ENCODE results near the gene FTO. TPM values are rescaled to one million over a fixed set of nuclear protein-coding genes. Genes with fewer than 3 reads are reported as not detected.

The FTO gene
- total RNA-seq, 1 donor from 2014 or later: 70.5 TPM

- Histone ChIP-seq H3K4me1 (peaks cover 10% of the 10 kb centered on the region), H3K4me3 (no peak overlapping the region), H3K27me3 (no peaks in the 10 kb centered on the region), H3K9me3 (no peaks in the 10 kb centered on the region), H3K27ac (no peak overlapping the region), H3K36me3 (peaks cover 0 to 11% of the 10 kb centered on the region in 2 donors)
- intact Hi-C loops (cut with DNase I): no loop called here
- TF ChIP-seq POLR2AphosphoS5 (IDR thresholded peaks at IDR 0.05; ENCODE audit: insufficient read depth in 1 of 2, low read depth in 1 of 2) (no peak), POLR2A (IDR thresholded peaks at IDR 0.05) (no peak)
- TF ChIP-seq, protein P1, sequence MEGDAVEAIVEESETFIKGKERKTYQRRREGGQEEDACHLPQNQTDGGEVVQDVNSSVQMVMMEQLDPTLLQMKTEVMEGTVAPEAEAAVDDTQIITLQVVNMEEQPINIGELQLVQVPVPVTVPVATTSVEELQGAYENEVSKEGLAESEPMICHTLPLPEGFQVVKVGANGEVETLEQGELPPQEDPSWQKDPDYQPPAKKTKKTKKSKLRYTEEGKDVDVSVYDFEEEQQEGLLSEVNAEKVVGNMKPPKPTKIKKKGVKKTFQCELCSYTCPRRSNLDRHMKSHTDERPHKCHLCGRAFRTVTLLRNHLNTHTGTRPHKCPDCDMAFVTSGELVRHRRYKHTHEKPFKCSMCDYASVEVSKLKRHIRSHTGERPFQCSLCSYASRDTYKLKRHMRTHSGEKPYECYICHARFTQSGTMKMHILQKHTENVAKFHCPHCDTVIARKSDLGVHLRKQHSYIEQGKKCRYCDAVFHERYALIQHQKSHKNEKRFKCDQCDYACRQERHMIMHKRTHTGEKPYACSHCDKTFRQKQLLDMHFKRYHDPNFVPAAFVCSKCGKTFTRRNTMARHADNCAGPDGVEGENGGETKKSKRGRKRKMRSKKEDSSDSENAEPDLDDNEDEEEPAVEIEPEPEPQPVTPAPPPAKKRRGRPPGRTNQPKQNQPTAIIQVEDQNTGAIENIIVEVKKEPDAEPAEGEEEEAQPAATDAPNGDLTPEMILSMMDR (IDR thresholded peaks at IDR 0.05): no peak
- DNase-seq (ENCODE audit: extremely low spot score in 2 of 2): no peak
Observed at GRCh38 chr16:53821957-53822625, 118.1 kb downstream of the FTO start.

GRCh38 chr16:53822936-53823529 lies 119.1 kb downstream of the FTO start:
- intact Hi-C loops (cut with DNase I): no loop called here
- no peaks in the 10 kb centered on the region for H3K9me3 ChIP-seq
- peaks cover under 1% of the 10 kb centered on the region for H3K4me1 ChIP-seq
- H3K4me3 ChIP-seq: no peak overlapping the region
- no peaks in the 10 kb centered on the region for H3K27me3 ChIP-seq
- no peak overlapping the region for H3K27ac ChIP-seq
- peaks cover 0 to 11% of the 10 kb centered on the region in 2 donors for H3K36me3 ChIP-seq
- DNase-seq (ENCODE audit: extremely low spot score in 2 of 2): no peak
- TF ChIP-seq, protein P1 (IDR thresholded peaks at IDR 0.05): no peak
- TF ChIP-seq POLR2A (IDR thresholded peaks at IDR 0.05): no peak
- no peak for TF ChIP-seq POLR2AphosphoS5 (IDR thresholded peaks at IDR 0.05; ENCODE audit: insufficient read depth in 1 of 2, low read depth in 1 of 2)

DNA sequence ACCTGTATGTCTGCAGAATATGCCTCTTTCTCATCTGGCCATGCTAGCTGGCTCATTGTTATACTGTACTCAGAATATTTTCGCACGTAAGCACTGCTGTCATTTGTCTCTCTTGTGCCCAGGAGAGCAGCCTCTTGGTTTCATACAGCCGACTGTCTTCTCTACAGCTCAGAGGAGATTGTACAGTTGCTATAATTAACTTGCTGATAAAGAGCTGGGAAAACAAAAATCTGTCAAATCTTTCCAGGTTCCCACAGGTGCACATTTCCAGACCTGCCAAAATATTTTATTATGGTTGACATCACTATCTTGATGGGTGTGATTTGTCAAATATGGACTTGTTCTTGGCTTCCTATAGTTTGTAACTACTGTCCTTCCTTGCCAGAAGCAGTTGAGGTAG lies 122.7 kb downstream of the FTO start:
- DNase-seq (ENCODE audit: extremely low spot score in 2 of 2): no peak
- H3K36me3 ChIP-seq: peaks cover 0 to 11% of the 10 kb centered on the region in 2 donors
- no peaks in the 10 kb centered on the region for H3K27me3 ChIP-seq
- H3K27ac ChIP-seq: no peak overlapping the region
- H3K9me3 ChIP-seq: no peaks in the 10 kb centered on the region
- intact Hi-C loops (cut with DNase I): no loop called here
- H3K4me3 ChIP-seq: no peak overlapping the region
- no peaks in the 10 kb centered on the region for H3K4me1 ChIP-seq
- TF ChIP-seq POLR2AphosphoS5 (IDR thresholded peaks at IDR 0.05; ENCODE audit: insufficient read depth in 1 of 2, low read depth in 1 of 2) (no peak), POLR2A (IDR thresholded peaks at IDR 0.05) (no peak)
- TF ChIP-seq, protein P1 (IDR thresholded peaks at IDR 0.05): no peak

GRCh38 chr16:53827741-53828140 lies 123.8 kb downstream of the FTO start:
- Histone ChIP-seq H3K4me3 (no peak overlapping the region), H3K27me3 (no peaks in the 10 kb centered on the region), H3K27ac (no peak overlapping the region), H3K36me3 (peaks cover 0 to 11% of the 10 kb centered on the region in 2 donors), H3K4me1 (no peaks in the 10 kb centered on the region), H3K9me3 (no peaks in the 10 kb centered on the region)
- intact Hi-C loops (cut with DNase I): no loop called here
- no peak for TF ChIP-seq POLR2A (IDR thresholded peaks at IDR 0.05)
- TF ChIP-seq POLR2AphosphoS5 (IDR thresholded peaks at IDR 0.05; ENCODE audit: insufficient read depth in 1 of 2, low read depth in 1 of 2): no peak
- TF ChIP-seq, protein P1 (IDR thresholded peaks at IDR 0.05): no peak
- no peak for DNase-seq (ENCODE audit: extremely low spot score in 2 of 2)

- H3K4me3 ChIP-seq: no peak overlapping the region
- no peaks in the 10 kb centered on the region for H3K27me3 ChIP-seq
- intact Hi-C loops (cut with DNase I): no loop called here
- no peaks in the 10 kb centered on the region for H3K9me3 ChIP-seq
- TF ChIP-seq, protein P1 (IDR thresholded peaks at IDR 0.05): no peak
- TF ChIP-seq POLR2AphosphoS5 (IDR thresholded peaks at IDR 0.05; ENCODE audit: insufficient read depth in 1 of 2, low read depth in 1 of 2) (no peak), POLR2A (IDR thresholded peaks at IDR 0.05) (no peak)
- peaks cover 0 to 11% of the 10 kb centered on the region in 2 donors for H3K36me3 ChIP-seq
- H3K27ac ChIP-seq: no peak overlapping the region
- no peak for DNase-seq (ENCODE audit: extremely low spot score in 2 of 2)
- H3K4me1 ChIP-seq: no peaks in the 10 kb centered on the region
Observed at GRCh38 chr16:53829186-53829747, 125.3 kb downstream of the FTO start.
